OCI-LY3 (cell line): Measurements from ENCODE around the gene ACTMAP.

ENCODE experiments used
- H2AFZ ChIP-seq: fragments of 200-600, 300-600 bp; shearing (Covaris generic); 2 replicates; pipeline ENCODE4 v1.6.0; 2014; ENCODE audit warnings: antibody characterized with exemption, low read depth, low read length
- H3K27ac ChIP-seq: fragments of 200-600, 300-600 bp; sonication (generic); 2 replicates; pipeline ENCODE4 v1.5.1; 2014; ENCODE audit warnings: mild to moderate bottlenecking, low read length, moderate library complexity, mixed read lengths
- H3K27me3 ChIP-seq: fragments of 200-600, 300-600 bp; sonication (generic); 2 replicates; pipeline ENCODE4 v1.6.1; 2014; ENCODE audit warnings: low read depth, low read length, mixed read lengths
- H3K36me3 ChIP-seq: fragments of 200-600, 300-600 bp; sonication (generic); replicated peaks from 2 replicates; pipeline ENCODE3; 2014; ENCODE audit warnings: low read depth, low read length, mixed read lengths
- H3K4me1 ChIP-seq: fragments of 300-600, 200-600 bp; sonication (generic); 2 replicates; pipeline ENCODE4 v1.6.1; 2014; ENCODE audit warnings: low read length, mixed read lengths
- H3K4me2 ChIP-seq: fragments of 200-600, 300-600 bp; sonication (generic); 2 replicates; pipeline ENCODE4 v1.6.1; 2014; ENCODE audit warnings: low read length, mixed read lengths
- H3K4me3 ChIP-seq: fragments of 300-600, 200-600 bp; sonication (generic); 2 replicates; pipeline ENCODE4 v1.5.1; 2014; ENCODE audit warnings: antibody characterized with exemption, mild to moderate bottlenecking, low read length, moderate library complexity
- H3K79me2 ChIP-seq: fragments of 300-600, 200-600 bp; shearing (Covaris generic); 2 replicates; pipeline ENCODE4 v1.6.1; 2014; ENCODE audit warnings: mild to moderate bottlenecking, low read length, mixed read lengths
- H3K9ac ChIP-seq: fragments of 300-600, 200-600 bp; shearing (Covaris generic); 2 replicates; pipeline ENCODE4 v1.6.0; 2014; ENCODE audit warnings: mild to moderate bottlenecking, low read length, moderate library complexity
- H3K9me3 ChIP-seq: fragments of 200-600, 300-600 bp; shearing (Covaris generic); 2 replicates; pipeline ENCODE4 v1.6.1; 2014; ENCODE audit warnings: low read length, mixed read lengths; ENCODE audit not compliant: insufficient read depth
- H4K20me1 ChIP-seq: fragments of 200-600, 300-600 bp; sonication (generic); 2 replicates; pipeline ENCODE4 v1.6.1; 2016; ENCODE audit warnings: low read length, mixed read lengths; ENCODE audit not compliant: insufficient read depth
- CTCF ChIP-seq: fragments of 200-600, 300-600 bp; sonication (generic); IDR thresholded peaks from 2 replicates; pipeline ENCODE4 v1.5.1; 2014; ENCODE audit warnings: antibody characterized with exemption, low read length, low read depth
- EZH2phosphoT487 ChIP-seq: fragments of 200-600 bp; shearing (Covaris generic); IDR thresholded peaks from 2 replicates; pipeline ENCODE4 v1.6.1; 2018; ENCODE audit warnings: antibody characterized with exemption, mixed run types, low read depth

ACTMAP gene

DNA sequence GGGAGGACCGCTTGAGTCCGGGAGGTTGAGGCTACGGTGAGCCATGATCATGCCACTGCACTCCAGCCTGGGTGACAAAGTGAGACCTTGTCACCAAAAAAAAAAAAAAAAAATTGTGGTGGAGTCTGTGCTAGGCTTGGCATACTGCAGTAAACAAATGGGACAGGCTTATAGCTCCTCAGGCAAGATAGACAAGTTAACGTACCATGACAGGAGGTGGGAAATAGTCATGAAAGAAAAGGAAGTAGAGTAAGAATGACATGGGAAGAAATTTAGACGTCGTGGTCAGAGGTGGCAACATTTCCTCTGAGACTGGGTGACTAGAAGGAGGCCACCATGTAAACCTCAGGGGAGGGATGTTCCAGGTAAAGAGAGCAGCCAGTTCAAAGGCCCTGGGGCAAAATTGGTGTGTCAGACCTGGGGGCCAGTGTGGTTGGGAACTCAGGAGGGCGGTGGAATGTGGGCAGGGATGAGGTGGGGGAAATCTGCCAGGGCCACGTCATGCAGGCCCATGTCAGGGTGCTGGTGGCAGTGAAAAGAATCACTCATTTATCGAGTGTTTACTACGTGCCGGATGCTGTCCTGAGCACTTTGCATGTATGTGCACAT lies 6.3 kb upstream of the ACTMAP start:
- H2AFZ ChIP-seq, result no peak overlapping the region
- TF ChIP-seq CTCF (no peak), EZH2phosphoT487 (no peak)
- no peak overlapping the region for H3K27ac ChIP-seq
- no peaks in the 10 kb centered on the region for H3K9me3 ChIP-seq
- H3K4me1 ChIP-seq, result peaks cover 41% of the 10 kb centered on the region
- no peak overlapping the region for H3K9ac ChIP-seq
- H3K27me3 ChIP-seq, result no peaks in the 10 kb centered on the region
- H4K20me1 ChIP-seq, result peaks cover 54% of the 10 kb centered on the region
- H3K79me2 ChIP-seq, result peaks cover 89% of the 10 kb centered on the region
- H3K4me3 ChIP-seq, result no peak overlapping the region
- H3K4me2 ChIP-seq, result no peak overlapping the region
- H3K36me3 ChIP-seq, result peaks cover 67% of the 10 kb centered on the region

- TF ChIP-seq EZH2phosphoT487 (no peak), CTCF (no peak)
- H3K79me2 ChIP-seq, result peaks cover 90% of the 10 kb centered on the region
- H3K9me3 ChIP-seq, result no peaks in the 10 kb centered on the region
- no peak overlapping the region for H3K4me3 ChIP-seq
- no peak overlapping the region for H3K9ac ChIP-seq
- H3K27ac ChIP-seq, result peak overlapping the region; percentile 80; the same call in 1 of the 2 replicates
- H3K4me1 ChIP-seq, result peaks cover 41% of the 10 kb centered on the region
- peaks cover 61% of the 10 kb centered on the region for H3K36me3 ChIP-seq
- 0 out of 2 replicates have a peak overlapping the region, but pooled peaks have one; percentile 74 for H3K4me2 ChIP-seq
- no peaks in the 10 kb centered on the region for H3K27me3 ChIP-seq
- no peak overlapping the region for H2AFZ ChIP-seq
- H4K20me1 ChIP-seq, result peaks cover 51% of the 10 kb centered on the region
Observed at GRCh38 chr19:40755791-40756190, 5.5 kb upstream of the ACTMAP start.

DNA sequence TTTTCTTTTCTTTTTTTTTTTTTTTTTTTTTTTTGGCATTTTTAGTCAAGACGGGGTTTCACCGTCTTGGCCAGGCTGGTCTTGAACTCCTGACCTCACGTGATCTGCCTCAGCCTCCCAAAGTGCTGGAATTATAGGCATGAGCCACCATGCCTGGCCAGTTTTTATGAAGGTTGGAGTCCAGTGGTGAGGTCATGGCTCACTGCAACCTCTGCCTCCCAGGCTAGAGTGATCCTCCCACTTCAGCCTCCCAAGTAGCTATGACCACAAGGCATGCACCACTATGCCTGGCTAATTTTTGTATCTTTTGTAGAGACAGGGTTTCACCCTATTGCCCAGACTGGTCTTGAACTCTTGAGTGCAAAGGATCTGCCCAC lies 5.0 kb upstream of the ACTMAP start:
- Histone ChIP-seq H3K36me3 (peaks cover 56% of the 10 kb centered on the region), H3K9ac (no peak overlapping the region), H3K4me3 (no peak overlapping the region), H3K9me3 (no peaks in the 10 kb centered on the region), H4K20me1 (peaks cover 48% of the 10 kb centered on the region), H3K4me1 (peaks cover 38% of the 10 kb centered on the region), H3K4me2 (peak overlapping the region; percentile 74), H3K27ac (peak overlapping the region; percentile 80), H3K79me2 (peaks cover 85% of the 10 kb centered on the region), H2AFZ (no peak overlapping the region), H3K27me3 (no peaks in the 10 kb centered on the region)
- TF ChIP-seq CTCF, result no peak
- TF ChIP-seq EZH2phosphoT487, result no peak

DNA sequence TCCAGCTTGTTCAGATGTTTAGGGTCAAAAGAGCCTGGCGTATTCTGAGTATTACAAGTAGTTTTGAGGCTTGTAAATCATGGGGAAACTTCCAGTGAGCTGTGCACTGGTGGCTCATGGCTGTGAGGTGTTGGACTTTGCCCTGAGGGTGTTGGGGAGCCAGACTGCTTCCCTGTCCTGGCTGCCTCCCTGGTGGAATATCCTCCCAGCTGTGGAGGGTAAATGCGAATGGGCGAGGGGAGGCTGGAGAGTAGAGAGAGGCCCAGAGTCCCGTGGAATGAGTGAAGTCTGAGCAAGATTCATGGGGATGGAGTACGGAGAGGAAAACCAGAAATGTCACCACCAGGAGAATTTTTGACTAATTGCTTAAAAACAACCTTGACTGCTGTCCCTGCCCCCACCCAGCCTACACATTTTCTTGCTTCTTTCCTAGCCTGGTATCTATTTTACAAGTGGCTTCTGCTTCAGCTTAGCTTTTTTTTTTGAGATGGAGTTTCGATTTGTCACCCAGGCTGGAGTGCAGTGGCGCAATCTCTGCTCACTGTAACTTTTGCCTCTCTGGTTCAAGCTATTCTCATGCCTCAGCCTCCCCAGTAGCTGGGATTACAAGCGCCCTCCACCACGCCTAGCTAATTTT lies 4.5 kb upstream of the ACTMAP start:
- H3K27ac ChIP-seq, result peak overlapping the region; percentile 80
- peaks cover 53% of the 10 kb centered on the region for H3K36me3 ChIP-seq

More for the DNA sequence above, 4.5 kb upstream of the ACTMAP start:
- peaks cover 37% of the 10 kb centered on the region for H3K4me1 ChIP-seq
- no peak overlapping the region for H2AFZ ChIP-seq
- no peaks in the 10 kb centered on the region for H3K9me3 ChIP-seq
- H3K79me2 ChIP-seq, result peaks cover 85% of the 10 kb centered on the region
- no peak for TF ChIP-seq CTCF
- TF ChIP-seq EZH2phosphoT487, result no peak
- H3K4me3 ChIP-seq, result peak overlapping the region; percentile 68
- peak overlapping the region; percentile 49 for H3K9ac ChIP-seq
- H3K4me2 ChIP-seq, result peak overlapping the region; percentile 74
- H3K27me3 ChIP-seq, result no peaks in the 10 kb centered on the region
- H4K20me1 ChIP-seq, result peaks cover 45% of the 10 kb centered on the region
